Esophagus muscularis mucosa (tissue), 3 donors: Measurements from ENCODE around the gene PROCA1.

ENCODE experiments used
- CTCF ChIP-seq, 3 experiments: fragments of 200-600 bp in 2 of 3; fragments of 450-650 bp in 1 of 3; sonication (generic) in 2 of 3; IDR thresholded peaks; one replicate each; pipeline ENCODE4 v1.5.1; 2017 to 2019; ENCODE audit warnings: antibody characterized with exemption in 3 of 3, mild to moderate bottlenecking in 2 of 3, moderate library complexity in 1 of 3
- POLR2A ChIP-seq: fragments of 450-650 bp; IDR thresholded peaks from one replicate; pipeline ENCODE4 v1.6.1; 2017; ENCODE audit warnings: antibody characterized with exemption, moderate library complexity, mild to moderate bottlenecking, low read depth

GRCh38 chr17:28740406-28741357, 29.0 kb upstream of the PROCA1 start:
- TF ChIP-seq CTCF (IDR thresholded peaks at IDR 0.05): no peak
- TF ChIP-seq POLR2A: no peak
